CMK (cell line): ENCODE measurements around the gene OGT.
"Not testable (repeated sequence)": the region's sequence is repeated elsewhere in the genome, so short reads cannot be mapped to it uniquely, and the experiment has no call there.

Source experiments
- DNase-seq: peaks from one replicate; pipeline ENCODE4 v3.0.0-alpha.2; 2010; ENCODE audit warnings: low read depth

The OGT gene

DNA sequence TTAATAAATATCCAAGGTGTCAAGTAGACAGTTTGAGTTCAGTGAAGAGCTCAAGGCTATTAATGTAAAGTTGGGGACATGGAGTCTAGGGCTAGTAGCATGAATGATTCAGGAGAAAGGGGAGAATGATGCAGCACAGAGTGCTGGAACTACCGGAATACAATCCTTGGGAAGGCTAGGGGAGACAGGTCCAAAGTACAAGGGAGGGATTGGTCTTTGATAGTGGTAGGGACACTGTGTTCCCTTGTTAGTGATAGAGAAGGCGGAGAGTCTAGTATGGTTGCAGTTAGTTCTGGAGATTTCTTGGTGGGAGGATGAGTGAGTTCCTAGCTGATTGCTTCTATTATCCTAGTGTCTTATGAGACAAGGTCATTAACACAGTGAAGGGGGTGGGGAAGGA lies 54.0 kb downstream of the OGT start:
- DNase-seq = no peak

DNA sequence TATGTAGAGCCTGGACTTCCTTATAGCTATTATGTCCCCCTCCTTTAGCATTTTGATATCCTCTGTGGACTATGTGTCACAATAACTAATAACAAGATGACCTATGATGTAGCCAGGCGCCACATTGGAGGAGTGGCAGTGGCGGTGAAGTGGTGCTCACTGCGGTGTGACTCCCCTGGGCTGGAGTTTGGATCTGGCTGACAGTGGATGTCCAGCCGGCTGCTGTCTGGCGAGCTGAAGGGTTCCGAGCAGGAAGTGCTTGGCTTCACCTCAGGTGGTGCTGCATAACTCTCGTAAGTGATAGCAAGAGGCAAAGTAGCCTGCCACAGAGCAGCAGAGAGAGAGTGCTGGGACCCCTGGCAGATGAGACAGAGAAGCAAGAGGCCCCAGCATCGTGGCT lies 60.3 kb downstream of the OGT start:
- not testable (repeated sequence) for DNase-seq

DNA sequence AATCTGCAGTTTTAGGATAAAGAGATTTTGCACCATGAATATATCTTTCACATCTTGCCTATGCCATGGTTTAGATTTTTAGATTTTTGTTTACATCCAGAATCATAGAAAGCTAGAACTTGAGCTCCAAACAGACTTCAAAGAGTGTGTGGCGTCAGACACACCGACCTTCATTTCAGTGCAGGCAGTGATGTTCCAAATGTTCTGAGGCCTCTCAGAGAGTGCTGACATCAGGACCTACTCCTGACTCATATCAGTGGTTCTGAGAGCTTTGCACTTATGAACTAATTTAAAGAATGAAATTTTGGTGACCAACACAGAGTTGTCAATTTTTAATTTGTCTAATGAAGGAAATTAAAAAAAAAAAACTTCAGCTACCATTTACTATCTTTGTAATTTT lies 67.1 kb downstream of the OGT start:
- no peak for DNase-seq

DNA sequence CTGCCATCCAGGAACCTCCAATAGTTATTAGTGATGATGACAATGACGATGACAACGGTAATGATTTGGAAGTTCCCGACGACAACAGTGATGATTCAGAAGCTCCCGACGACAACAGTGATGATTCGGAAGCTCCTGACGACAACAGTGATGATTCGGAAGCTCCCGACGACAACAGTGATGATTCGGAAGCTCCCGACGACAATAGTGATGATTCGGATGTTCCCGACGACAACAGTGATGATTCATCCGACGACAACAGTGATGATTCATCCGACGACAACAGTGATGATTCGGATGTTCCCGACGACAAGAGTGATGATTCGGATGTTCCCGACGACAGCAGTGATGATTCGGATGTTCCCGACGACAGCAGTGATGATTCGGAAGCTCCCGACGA lies 70.7 kb downstream of the OGT start:
- no peak for DNase-seq

DNA sequence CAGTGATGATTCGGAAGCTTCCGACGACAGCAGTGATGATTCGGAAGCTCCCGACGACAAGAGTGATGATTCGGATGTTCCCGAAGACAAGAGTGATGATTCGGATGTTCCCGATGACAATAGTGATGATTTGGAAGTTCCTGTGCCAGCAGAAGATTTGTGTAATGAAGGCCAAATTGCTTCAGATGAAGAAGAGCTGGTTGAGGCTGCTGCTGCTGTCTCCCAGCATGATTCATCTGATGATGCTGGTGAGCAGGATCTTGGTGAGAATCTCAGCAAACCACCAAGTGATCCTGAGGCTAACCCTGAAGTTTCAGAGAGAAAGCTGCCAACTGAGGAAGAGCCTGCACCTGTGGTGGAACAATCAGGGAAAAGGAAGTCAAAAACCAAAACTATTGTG lies 71.2 kb downstream of the OGT start:
- no peak for DNase-seq

DNA sequence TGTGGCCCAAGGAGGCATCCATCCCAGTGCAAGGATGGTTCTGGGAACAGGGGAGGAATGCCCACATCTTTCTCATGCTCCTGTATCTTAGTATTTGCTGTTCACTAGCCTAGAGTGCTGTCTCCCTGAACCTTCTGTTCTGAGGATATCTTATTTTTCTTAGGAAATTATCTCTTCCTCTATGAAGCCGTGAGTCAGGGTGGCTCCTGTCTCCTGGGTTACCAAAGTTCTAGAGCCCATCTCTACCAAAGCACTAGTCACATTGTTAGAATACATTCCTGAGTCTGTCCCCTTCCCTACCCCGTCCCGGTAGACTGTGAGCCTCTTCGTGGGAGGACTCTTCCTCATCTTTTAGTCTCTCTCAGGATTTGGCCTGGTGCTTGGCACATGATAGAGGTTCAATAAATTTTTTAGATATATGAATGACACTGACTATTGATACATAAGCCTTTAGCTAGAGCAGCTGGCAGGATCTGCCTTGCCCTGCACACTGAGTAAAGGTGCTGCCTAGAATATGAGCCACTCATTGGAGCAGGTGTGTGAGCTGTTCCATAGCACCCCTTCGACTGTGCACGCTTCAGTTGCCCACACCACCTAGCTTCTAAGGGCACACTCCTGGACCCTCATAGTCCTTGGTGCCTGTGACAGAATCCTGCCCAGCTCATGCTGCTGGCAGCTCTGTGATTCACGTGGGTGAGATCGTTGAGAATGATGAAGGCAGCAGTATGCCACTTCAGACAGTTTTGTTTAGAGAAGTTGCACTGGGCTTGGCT lies 72.1 kb downstream of the OGT start:
- DNase-seq = no peak

DNA sequence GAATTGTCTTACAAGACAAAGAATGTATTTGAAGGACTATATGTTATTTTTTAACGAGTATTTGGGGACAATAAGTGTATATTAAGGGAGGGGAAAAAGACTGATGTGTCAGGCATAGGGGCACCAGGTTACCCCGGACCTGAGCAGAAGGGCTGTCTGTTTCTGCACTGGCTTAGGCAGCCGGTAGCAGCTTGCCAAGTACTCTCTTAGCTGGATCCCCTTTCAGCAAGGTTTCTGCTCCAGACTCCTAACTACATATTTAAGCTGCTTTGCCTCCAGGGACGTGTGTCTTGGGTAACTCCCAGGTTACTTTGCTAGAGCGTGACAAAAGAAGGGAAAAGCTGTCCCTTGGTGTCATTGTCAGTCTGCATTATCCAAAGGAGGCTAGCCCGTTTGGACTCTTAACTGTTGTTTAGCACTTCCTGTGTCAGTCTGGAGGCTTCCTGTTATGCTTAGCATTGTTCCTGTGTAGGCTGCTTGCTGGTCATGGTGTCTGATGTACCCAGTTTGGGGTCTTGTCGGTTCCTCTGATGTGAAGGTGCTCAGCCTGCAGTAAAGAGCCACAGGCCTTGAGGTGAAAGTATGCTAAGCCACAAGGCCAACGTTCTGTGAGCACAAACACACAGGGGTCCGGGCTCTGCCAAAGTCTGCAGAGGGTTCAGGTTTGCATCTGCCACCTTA lies 73.8 kb downstream of the OGT start:
- DNase-seq = no peak

DNA sequence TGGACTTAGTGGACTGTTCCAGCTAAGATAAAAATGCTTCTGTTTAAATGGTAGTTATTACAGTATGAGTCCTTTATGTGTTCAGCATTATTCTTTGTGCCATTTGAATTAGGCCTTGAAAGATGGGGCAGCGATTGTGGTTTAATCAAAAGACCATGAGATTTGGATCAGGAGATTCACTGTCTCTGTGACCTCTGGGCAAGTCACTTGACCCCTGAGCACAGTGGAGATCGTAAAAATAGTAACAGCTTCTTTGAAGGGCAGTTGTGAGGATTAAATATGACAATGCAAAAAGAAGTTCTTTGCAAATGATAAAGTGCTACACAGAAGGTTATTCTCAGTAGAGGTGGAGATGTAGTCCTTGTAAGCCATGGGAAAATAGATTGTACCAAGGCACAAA lies 74.6 kb downstream of the OGT start:
- no peak for DNase-seq

DNA sequence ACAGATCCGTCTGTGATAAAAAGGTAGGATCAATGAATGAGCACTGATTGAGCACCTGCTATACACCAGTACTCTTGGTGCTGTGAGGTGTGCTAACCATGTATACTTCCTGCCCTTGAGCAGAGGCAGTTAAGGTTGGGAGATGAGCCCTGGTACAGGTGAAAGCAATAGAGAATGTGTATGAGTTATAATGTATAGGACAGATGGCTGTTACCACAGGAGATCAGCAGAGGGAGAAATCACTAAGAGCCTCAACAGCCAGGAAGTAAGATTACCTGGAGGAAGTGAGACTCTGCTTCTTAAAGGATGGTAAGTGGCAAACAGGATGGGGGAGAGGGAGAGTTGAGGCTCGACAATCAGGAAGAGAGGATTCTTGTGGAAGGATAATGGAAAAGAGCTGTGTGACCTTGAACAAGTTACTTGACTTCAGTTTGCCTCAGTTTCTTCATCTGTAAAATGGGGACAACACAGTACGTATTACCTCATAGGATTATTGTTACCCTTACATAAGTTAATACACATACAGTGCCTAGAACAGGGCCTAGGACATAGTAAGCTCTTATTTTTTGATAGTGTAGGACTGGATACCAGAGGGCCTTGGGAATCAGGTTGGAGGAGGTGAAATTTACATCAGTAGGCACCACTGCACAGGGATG lies 76.3 kb downstream of the OGT start:
- no peak for DNase-seq

DNA sequence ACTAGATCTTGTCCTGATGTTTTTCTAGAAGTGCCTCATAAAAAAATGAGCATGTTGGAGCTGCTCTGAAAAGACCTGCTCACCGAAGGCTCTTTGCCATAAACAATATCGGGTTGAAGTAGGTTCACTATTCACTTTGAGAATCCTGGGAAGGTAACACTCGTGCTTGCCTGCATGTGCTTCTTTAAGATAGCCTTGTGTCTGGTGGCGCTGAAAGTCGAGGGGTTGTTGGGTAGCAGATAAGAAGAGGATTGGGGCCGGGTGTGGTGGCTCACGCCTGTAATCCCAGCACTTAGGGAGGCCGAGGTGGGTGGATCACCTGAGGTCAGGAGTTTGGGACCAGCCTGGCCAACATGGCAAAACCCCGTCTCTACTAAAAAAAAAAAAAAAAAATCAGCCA lies 78.8 kb downstream of the OGT start:
- not testable (repeated sequence) for DNase-seq

DNA sequence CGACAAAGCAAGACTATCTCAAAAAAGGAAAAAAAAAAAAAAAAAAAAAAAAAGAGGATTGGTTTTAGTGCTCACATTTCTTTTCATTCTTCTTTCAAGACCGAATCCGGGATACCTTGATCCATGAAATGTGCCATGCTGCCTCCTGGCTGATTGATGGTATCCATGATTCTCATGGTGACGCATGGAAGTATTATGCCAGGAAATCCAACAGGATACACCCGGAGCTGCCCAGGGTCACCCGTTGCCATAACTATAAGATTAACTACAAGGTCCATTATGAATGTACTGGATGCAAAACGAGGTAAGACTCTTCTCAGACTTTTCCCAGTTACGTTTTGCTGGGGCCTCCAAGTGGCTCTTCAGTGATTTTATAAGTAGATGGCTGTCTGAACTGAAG lies 79.4 kb downstream of the OGT start:
- DNase-seq = no peak

DNA sequence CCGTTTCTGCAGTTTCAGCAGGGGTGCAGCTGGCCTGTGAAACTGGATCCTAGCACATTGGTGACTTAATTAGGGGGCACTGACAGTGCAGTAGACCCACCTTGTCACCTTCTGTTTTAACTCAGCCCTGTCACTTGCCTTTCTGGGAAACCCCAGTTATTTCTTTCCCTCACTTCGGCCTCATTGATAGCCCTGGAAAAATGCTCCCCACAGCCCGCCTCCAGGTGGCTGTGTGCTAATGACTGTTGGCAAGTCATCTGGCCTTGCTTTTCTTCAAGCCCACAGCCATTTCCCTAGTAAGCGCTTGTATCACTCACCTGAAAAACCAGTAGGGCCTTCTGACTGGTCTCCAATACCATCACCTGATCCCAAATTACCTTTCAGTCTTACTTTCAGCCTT lies 82.2 kb downstream of the OGT start:
- no peak for DNase-seq

DNA sequence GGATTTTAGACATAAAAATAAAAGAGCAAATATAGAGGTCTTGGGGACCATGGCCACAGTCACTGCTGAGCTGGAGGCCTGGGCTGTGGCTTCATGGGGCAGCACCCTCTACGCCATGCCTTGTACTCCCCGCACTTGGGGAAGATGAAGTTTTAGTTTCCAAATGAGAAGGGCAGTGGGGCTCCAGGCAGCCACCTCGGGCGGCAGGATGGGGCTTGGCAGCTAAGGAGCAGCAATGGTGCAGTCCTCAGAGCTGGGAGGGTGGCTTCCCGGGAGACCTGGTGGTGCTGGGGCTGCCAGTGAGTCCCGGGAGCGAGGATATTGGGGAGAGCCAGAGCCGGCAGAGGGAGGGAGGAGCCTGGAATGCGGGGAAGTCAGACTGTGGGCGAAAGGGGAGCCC lies 83.0 kb downstream of the OGT start:
- DNase-seq = no peak

DNA sequence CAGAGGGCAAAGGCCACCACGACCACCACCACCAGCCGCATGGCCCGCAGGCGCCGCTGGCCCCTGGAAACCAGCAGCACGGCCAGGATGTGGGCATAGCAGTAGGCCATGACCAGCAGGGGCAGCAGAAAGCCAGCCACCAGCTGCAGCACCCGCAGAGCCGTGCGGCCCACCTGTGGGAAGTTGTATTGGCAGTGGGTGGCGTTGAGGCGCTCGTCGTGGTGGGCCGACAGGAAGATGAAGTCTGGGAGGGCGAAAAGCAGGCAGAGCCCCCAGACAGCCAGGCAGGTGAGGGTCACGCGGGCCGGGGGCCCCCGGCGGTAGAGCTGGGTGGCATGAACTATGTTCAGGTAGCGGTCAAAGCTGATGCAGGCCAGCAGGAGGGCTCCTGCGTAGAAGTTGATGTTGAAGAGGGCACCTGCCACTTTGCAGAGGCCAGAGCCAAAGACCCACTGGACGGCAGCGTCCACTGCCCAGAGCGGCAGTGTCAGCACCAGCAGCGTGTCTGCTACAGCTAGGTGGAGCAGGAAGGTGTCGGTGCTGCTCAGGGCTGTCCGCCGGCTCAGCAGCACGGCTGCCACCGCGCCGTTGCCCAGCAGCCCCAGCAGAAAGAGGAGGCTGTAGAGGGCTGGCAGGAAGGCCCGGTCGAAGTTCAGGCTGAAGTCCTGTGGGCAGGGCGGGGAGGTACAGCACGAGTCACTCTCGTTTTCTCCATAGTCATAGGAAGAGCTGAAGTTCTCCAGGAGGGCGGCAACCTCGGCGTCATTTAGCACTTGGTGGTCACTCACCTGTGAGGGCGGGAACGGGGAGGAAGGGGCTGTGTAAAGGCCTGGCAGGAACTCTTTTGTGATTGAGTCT lies 84.0 kb downstream of the OGT start:
- DNase-seq = no peak

DNA sequence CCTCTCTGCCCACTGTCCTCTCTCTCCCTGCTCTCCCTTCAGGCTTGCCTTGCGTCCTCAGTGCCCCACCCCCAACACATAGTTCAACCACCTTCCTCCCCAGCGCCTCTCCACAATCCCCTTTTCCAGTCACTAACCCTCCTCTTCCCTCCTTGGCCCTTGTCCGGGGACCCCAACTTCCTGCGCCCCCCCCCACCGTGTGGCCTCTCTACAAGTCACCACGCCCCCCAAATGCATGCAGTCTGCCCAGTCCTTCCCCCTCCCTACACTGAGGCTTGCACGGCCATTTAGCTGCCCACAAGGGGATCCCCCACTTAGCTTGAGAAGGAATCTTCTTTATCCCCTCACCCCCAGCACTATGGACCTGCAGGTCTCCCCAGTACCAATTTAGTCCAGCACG lies 84.8 kb downstream of the OGT start:
- no peak for DNase-seq

DNA sequence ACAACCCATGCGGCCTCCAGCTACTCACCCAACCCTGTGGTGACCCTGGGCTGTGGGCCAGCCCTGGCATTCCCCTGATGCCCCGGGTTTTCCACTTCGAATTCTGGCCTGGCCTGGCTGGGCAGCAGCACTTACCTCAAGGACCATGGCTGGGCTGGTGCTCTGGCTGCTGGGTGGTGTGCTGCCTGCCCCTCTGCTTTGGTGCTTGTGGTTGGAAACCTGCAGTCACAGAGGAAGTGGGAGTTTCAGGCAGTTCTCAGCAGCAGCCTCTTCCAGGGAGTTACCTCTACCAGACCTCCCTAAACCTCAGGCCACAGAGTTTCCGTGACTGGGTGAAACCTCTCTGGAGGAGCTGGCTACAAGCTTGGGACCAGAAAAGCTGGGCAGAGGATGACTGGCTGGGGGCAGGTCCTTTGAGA lies 85.4 kb downstream of the OGT start, which contains the start of gene CXCR3:
Gene CXCR3 (minus strand): TSS at position 209 of the 419 bp plus-strand sequence. CDS start 62 bp downstream, at position 147.
- DNase-seq = peak; percentile 34

DNA sequence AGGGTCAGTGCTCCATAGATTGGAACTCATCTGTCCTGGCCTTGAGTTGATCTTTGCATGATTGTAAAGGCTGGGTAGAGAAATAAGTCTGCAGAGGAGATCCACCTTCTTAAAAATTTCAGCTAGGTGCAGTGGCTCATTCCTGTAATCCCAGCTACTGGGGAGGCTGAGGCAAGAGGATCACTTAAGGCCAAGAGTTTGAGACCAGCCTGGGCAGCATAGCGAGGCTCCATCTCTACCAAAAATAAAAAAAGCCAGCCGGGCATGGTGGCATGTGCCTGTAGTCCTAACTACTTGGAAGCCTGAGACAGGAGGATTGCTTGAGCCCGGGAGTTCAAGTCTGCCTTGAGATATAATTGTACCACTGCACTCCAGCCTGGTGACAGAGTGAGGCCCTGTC lies 85.9 kb downstream of the OGT start:
- DNase-seq = no peak

DNA sequence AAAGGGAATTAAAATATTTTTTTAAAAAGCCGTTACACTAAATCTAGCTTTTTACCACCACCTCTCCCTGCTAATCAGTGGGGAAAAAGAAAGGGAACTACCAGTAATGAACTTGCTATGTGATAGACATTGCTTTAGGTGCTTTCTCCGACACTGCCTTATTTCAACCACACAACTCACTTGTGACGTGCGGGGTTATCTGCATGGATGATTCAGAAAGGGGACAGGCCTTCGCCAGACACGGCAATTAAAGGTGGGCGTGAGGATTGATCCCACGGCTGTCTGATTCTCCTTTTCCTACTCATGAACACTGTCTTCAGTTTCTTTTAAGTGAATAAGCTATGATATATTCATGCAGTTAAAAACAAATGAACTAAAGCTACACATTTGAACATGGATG lies 86.3 kb downstream of the OGT start:
- DNase-seq = no peak

DNA sequence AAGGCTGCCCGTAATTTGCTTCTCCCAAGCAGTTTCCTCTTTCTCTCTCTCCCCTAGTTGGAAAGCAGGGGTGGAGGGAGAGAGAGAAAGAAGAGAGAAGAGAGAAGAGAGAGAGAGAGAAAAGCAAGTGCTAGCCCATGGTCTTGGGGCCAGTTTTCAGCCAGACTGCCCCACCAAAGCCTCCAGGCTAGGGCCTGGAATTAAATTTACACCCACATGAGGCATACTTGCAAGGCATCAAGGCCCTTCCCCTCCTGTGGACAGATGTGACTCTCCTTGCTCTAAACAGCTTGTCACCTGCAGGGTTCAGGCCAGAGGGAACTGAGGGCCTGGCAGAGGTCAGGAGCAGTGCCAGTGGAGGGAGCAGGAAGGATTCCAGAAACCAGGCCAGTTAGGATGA lies 87.1 kb downstream of the OGT start:
- DNase-seq = no peak

DNA sequence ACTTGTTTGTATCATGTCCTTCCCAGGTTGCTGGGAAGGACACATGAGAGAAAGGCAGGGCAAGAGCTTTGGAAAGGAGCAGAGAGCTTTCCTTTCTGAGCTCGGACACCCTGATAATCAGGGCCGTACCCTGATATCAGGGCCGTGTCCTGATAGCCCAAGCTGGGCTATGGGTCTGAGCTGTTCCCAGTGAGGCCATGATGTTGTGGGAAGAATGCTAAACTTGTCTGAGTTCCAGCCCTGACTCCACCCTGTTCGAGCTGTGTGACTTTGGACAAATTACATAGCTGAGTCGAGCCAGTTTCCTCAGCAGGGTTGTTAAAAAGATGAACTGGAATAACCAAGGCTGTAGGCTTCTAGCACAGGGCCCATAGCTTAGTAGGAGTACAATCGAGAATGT lies 88.7 kb downstream of the OGT start:
- no peak for DNase-seq

DNA sequence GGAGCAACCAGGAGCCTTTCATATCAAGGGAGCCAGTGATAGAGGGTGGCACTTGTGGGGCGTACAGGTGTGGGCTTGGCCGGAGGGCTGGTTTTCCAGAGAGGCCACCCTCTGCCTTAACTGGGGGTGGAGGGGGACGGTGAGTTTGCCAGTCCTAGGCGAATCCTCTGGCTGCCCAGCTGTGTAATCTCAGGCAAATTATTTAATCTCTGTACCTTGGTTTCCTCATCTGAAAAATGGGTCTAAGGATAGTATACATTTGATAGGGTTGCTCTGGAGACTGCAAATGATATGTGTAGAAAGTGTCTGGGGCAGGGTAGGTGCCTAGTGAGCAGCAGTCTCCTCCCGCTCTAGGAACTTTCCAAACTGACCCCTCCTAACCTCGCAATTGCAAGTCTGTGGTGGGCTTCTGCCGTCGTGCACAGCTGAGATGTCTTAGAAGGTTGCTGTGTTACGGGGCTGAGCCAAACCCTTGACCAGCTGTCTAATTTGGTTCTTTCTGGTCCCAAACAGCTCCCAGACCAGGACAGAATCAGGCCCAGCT lies 89.2 kb downstream of the OGT start:
- no peak for DNase-seq
